Endothelial cell (in vitro differentiated cells): ENCODE data around the gene ZNF219. TPM values are rescaled to one million over a fixed set of nuclear protein-coding genes. Genes with fewer than 3 reads are reported as not detected.

ENCODE experiments used
- DNase-seq: peaks from one replicate; pipeline ENCODE4 v3.0.0; 2021; ENCODE audit warnings: low spot score
- H3K27ac Mint-ChIP-seq: one replicate; pipeline ENCODE4 v1.8.0; 2021; ENCODE audit warnings: mixed read lengths, inconsistent platforms; ENCODE audit not compliant: unreplicated experiment
- H3K27me3 Mint-ChIP-seq: one replicate; pipeline ENCODE4 v1.8.0; 2021; ENCODE audit warnings: mild to moderate bottlenecking, moderate library complexity, mixed read lengths, inconsistent platforms; ENCODE audit not compliant: unreplicated experiment
- H3K36me3 Mint-ChIP-seq: one replicate; pipeline ENCODE4 v1.8.0; 2021; ENCODE audit warnings: mild to moderate bottlenecking, low read depth, mixed read lengths, inconsistent platforms; ENCODE audit not compliant: unreplicated experiment
- H3K4me1 Mint-ChIP-seq: one replicate; pipeline ENCODE4 v1.8.0; 2021; ENCODE audit warnings: mild to moderate bottlenecking, mixed read lengths, inconsistent platforms; ENCODE audit not compliant: unreplicated experiment
- H3K4me3 Mint-ChIP-seq: one replicate; pipeline ENCODE4 v1.8.0; 2021; ENCODE audit warnings: mild to moderate bottlenecking, mixed read lengths, inconsistent platforms; ENCODE audit not compliant: unreplicated experiment
- H3K9me3 Mint-ChIP-seq: one replicate; pipeline ENCODE4 v1.8.0; 2021; ENCODE audit warnings: mixed read lengths, inconsistent platforms; ENCODE audit not compliant: unreplicated experiment
- total RNA-seq: library from RNA; stranded (reverse); fragmentation: NEBNext Ultra II Directional; extraction: Animal tissue kit (Norgen Biotek cat#: 25700); gene quantifications from one replicate; pipeline ENCODE4 v1.2.1, GENCODE V29; 2021; ENCODE audit not compliant: unreplicated experiment
- TF ChIP-seq, protein P1 (sequence below): fragments of 200-600 bp; sonication (generic); IDR thresholded peaks from one replicate; pipeline ENCODE4 v1.5.0; 2021; ENCODE audit warnings: antibody characterized with exemption; ENCODE audit not compliant: unreplicated experiment

ZNF219 gene
- total RNA-seq, 1 donor from 2014 or later, result 27.0 TPM

GRCh38 chr14:21057803-21058675 lies 40.4 kb downstream of the ZNF219 start, which contains the start of gene RNASE8:
TSS of gene RNASE8 (plus strand) at chr14:21057822. CDS start at chr14:21057893, 71 bp downstream.
- peak within 1 kb of the TSS; percentile 28 for H3K27ac Mint-ChIP-seq

GRCh38 chr14:21056520-21057163 lies 41.8 kb downstream of the ZNF219 start:
- H3K36me3 Mint-ChIP-seq, result no peaks in the 10 kb centered on the region
- no peaks in the 10 kb centered on the region for H3K9me3 Mint-ChIP-seq
- peaks cover 6% of the 10 kb centered on the region for H3K27me3 Mint-ChIP-seq
- TF ChIP-seq, protein P1, sequence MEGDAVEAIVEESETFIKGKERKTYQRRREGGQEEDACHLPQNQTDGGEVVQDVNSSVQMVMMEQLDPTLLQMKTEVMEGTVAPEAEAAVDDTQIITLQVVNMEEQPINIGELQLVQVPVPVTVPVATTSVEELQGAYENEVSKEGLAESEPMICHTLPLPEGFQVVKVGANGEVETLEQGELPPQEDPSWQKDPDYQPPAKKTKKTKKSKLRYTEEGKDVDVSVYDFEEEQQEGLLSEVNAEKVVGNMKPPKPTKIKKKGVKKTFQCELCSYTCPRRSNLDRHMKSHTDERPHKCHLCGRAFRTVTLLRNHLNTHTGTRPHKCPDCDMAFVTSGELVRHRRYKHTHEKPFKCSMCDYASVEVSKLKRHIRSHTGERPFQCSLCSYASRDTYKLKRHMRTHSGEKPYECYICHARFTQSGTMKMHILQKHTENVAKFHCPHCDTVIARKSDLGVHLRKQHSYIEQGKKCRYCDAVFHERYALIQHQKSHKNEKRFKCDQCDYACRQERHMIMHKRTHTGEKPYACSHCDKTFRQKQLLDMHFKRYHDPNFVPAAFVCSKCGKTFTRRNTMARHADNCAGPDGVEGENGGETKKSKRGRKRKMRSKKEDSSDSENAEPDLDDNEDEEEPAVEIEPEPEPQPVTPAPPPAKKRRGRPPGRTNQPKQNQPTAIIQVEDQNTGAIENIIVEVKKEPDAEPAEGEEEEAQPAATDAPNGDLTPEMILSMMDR, result no peak
- no peak for DNase-seq
- H3K4me3 Mint-ChIP-seq, result no peak overlapping the region
- no peak overlapping the region for H3K27ac Mint-ChIP-seq
- no peaks in the 10 kb centered on the region for H3K4me1 Mint-ChIP-seq

More at GRCh38 chr14:21057803-21058675, 40.4 kb downstream of the ZNF219 start, which contains the start of gene RNASE8:
- H3K4me3 Mint-ChIP-seq, result no peak within 1 kb of the TSS
- peaks cover 4% of the 10 kb centered on the region for H3K27me3 Mint-ChIP-seq
- H3K9me3 Mint-ChIP-seq, result no peaks in the 10 kb centered on the region
- TF ChIP-seq, protein P1, result no peak
- H3K36me3 Mint-ChIP-seq, result no peaks in the 10 kb centered on the region
- no peak for DNase-seq
- no peaks in the 10 kb centered on the region for H3K4me1 Mint-ChIP-seq

DNA sequence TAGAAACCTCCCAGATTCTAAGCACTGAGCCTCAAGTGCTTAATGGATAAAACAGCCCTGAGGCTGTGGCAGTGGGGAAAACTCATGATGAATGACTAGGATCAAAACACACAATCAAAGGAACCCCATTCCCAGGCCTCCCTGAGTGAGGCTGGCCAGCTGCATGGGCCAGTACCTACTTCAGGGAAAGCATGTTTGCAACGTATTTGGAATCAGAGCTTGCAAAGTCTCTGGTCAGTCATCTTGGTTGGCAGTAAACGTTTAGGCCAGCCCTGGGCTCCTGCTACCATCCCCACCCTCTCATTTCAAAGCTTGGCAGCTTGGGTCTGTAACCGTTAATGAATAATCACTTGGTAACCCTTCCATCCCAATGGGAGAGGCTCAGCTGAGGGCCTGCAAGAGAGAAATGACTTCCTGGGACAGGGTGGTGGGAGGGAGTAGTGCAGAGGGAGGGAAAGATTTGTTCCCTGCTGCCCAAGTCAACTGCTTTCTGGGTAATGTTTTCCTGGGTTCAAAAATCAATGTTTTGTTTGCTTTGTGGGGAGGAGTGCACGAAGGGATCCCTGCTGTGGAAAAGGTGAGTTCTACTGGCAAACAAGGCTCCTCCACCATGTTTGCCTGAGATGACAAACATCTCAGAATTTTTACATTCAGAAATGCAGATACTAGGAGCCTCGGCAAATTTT lies 42.9 kb downstream of the ZNF219 start:
- H3K4me1 Mint-ChIP-seq, result no peaks in the 10 kb centered on the region
- peaks cover 7% of the 10 kb centered on the region for H3K27me3 Mint-ChIP-seq
- H3K36me3 Mint-ChIP-seq, result no peaks in the 10 kb centered on the region
- no peak overlapping the region for H3K27ac Mint-ChIP-seq
- TF ChIP-seq, protein P1, result no peak
- H3K4me3 Mint-ChIP-seq, result no peak overlapping the region
- DNase-seq, result no peak
- H3K9me3 Mint-ChIP-seq, result no peaks in the 10 kb centered on the region

GRCh38 chr14:21054768-21055145 lies 43.7 kb downstream of the ZNF219 start:
- TF ChIP-seq, protein P1, result no peak
- no peaks in the 10 kb centered on the region for H3K36me3 Mint-ChIP-seq
- peaks cover 5% of the 10 kb centered on the region for H3K27me3 Mint-ChIP-seq
- no peak overlapping the region for H3K27ac Mint-ChIP-seq
- H3K4me3 Mint-ChIP-seq, result no peak overlapping the region
- H3K4me1 Mint-ChIP-seq, result no peaks in the 10 kb centered on the region
- DNase-seq, result no peak
- H3K9me3 Mint-ChIP-seq, result no peaks in the 10 kb centered on the region
